ENCODE results near the gene STARD5. TPM values are rescaled to one million over a fixed set of nuclear protein-coding genes. Genes with fewer than 3 reads are reported as not detected.

Gene STARD5
- total RNA-seq, 1 donor from 2014 or later, result 3.4 TPM

Other genes starting within 250 kb of the STARD5 start
- gene CFAP161, start 189.9 kb downstream of the STARD5 start, total RNA-seq (ENCODE audit: insufficient read depth, low replicate concordance), result 0.96 TPM
- 7.2 TPM for gene IL16, start 127.3 kb downstream of the STARD5 start, total RNA-seq (ENCODE audit: insufficient read depth, low replicate concordance)
- gene TMC3, start 50.1 kb upstream of the STARD5 start, total RNA-seq (ENCODE audit: insufficient read depth, low replicate concordance), result 0.48 TPM